Mucosa of descending colon (tissue), 3 donors: ENCODE measurements around the gene RPAP3. TPM values are rescaled to one million over a fixed set of nuclear protein-coding genes. Genes with fewer than 3 reads are reported as not detected.

Source experiments
- ATAC-seq: fragments of 200-7000 bp; cut with Tn5 transposase; one replicate; pipeline ENCODE4 v1.9.1; 2020; ENCODE audit warnings: mild to moderate bottlenecking, moderate library complexity
- DNase-seq, 3 donors: peaks; one replicate each; pipeline ENCODE4 v3.0.0-alpha.2; 2020
- H3K36me3 ChIP-seq: fragments of 200-600 bp; one replicate; pipeline ENCODE4 v1.8.0; 2021; ENCODE audit warnings: low read depth, mild to moderate bottlenecking
- H3K4me1 ChIP-seq: fragments of 200-600 bp; one replicate; pipeline ENCODE4 v1.8.0; 2021; ENCODE audit warnings: low read depth, mild to moderate bottlenecking
- H3K4me3 ChIP-seq: fragments of 200-600 bp; one replicate; pipeline ENCODE4 v1.8.0; 2021; ENCODE audit warnings: mild to moderate bottlenecking
- H3K9me3 ChIP-seq: fragments of 200-600 bp; one replicate; pipeline ENCODE4 v1.8.0; 2021; ENCODE audit warnings: mild to moderate bottlenecking
- CTCF ChIP-seq: fragments of 200-600 bp; IDR thresholded peaks from one replicate; pipeline ENCODE4 v1.8.0; 2022; ENCODE audit warnings: antibody characterized with exemption, mild to moderate bottlenecking
- intact Hi-C, 2 donors: fragments of 100-400 bp; cut with DNase I in 1 of 2; cut with micrococcal nuclease in 1 of 2; formaldehyde crosslinking; loops; one replicate each; pipeline versions ENCODE4 v1.11.0 to v1.11.1; 2022; cut with DNase I, micrococcal nuclease
- total RNA-seq, 3 donors: library from RNA; stranded (reverse); fragmentation: NEBNext Ultra II Directional in 2 of 3; extraction: Animal tissue kit (Norgen Biotek cat#: 25700) in 2 of 3; gene quantifications; one replicate each; pipeline versions ENCODE4 v1.2.1 to v1.2.4, GENCODE V29; 2021 to 2023
- donor health status: DM: no; HTN: no; CAD: no; lungs with moderate emphysema.
- donor health status: DM: no; HTN: no; CAD: no.
- donor health status: DM: no; HTN: yes; CAD: no.

The RPAP3 gene
- total RNA-seq, 3 donors from 2014 or later = 16.5 to 26.0 (median 20.0) TPM

DNA sequence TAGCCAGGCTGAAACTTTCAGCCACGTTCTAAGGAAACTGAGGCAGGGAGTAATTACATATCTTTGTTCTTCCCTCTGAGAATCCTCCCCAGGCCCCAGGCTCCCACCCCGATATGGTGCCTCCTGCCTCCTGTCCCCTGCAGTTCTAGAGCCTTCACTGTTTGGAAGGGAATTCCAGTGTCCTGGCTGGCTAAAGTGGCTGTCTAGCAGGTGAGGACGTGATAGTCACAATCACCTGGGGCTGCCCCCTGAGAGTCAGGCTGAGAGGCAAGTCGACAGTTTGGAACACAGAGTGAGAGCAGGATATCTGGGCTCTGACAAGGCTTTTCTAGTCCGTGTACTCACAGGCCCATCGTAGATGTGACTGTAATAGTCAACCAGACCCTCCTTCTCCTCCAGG lies 6.3 kb upstream of the RPAP3 start:
- intact Hi-C loops = loop anchor here (10.0 kb wide), 1 partner anchor 123 kb away; no protein-coding TSS in a partner anchor
- Histone ChIP-seq H3K9me3 (no peaks in the 10 kb centered on the region), H3K4me3 (no peak overlapping the region), H3K36me3 (no peaks in the 10 kb centered on the region), H3K4me1 (peaks cover 2% of the 10 kb centered on the region)
- ATAC-seq (no peak), DNase-seq (no peak)
- TF ChIP-seq CTCF = no peak

DNA sequence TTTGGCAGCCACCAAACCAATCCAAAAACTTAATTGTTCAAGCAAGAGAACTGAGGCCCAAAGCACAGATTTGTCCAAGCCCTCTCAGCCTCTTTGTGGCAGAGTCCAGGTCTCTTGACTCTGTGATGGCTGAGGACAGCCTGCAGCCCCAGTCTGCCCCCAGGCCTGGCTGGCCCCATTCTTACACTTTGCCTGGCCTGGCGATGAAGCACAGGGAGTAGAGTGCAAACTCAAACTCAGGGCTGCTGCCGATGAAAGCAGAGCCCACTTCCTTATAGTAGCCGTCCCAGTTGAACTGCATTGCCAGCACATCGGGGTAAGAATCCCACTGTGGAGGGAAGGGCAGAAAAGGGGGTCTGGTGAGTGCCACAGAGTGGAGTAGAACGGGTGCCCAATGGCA lies 5.6 kb upstream of the RPAP3 start:
- DNase-seq (no peak), ATAC-seq (no peak)
- Histone ChIP-seq H3K4me3 (no peak overlapping the region), H3K4me1 (no peaks in the 10 kb centered on the region), H3K36me3 (no peaks in the 10 kb centered on the region), H3K9me3 (no peaks in the 10 kb centered on the region)
- TF ChIP-seq CTCF = no peak
- intact Hi-C loops = loop anchor here (10.0 kb wide), 1 partner anchor 123 kb away; no protein-coding TSS in a partner anchor

DNA sequence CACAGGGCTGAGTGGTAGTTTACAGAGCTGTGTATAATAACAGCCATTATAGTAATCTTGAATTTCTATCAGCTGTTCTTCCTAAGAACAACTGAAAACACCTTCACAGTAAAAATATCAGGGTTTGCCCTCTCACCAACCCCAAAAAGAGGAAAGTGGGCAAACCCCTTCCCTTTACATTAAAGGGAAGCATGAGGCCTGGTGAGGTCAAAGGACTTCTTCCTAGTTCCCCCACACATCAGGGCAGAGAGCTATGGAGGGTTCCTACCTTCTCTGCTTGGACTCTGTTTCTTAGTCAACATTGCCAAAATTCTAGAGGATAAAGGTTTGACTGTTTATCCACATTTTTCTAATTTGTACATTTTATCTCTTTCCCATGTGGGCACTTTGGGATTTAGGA lies 4.4 kb upstream of the RPAP3 start:
- Histone ChIP-seq H3K4me3 (no peak overlapping the region), H3K4me1 (no peaks in the 10 kb centered on the region), H3K9me3 (no peaks in the 10 kb centered on the region), H3K36me3 (no peaks in the 10 kb centered on the region)
- intact Hi-C loops = loop anchor here (10.0 kb wide), 1 partner anchor 125 kb away; no protein-coding TSS in a partner anchor
- DNase-seq (no peak), ATAC-seq (no peak)
- no peak for TF ChIP-seq CTCF

DNA sequence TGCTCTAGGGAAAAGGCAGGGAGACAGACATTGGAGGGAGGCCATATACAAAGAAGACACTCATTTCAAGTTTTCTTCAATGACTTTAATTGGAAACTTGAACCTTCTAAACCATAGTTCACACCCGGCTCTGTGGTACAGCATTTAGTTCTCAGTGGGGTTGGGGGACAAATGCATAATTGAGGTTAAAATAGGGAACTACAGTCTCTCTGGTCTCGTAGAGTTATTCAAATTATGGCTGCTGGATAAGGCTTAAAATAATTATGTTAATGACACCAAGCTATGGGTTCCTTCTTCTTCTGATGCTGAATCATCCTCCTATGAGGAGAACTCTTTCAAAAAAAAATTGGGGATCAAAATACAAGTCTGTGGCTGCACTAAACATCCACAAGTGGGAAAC lies 3.8 kb upstream of the RPAP3 start:
- Histone ChIP-seq H3K4me3 (no peak overlapping the region), H3K9me3 (no peaks in the 10 kb centered on the region), H3K4me1 (no peaks in the 10 kb centered on the region), H3K36me3 (no peaks in the 10 kb centered on the region)
- ATAC-seq = no peak
- TF ChIP-seq CTCF = no peak
- intact Hi-C loops = loop anchor here (10.0 kb wide), 1 partner anchor 125 kb away; no protein-coding TSS in a partner anchor
- DNase-seq = no peak

- no peak for TF ChIP-seq CTCF
- Histone ChIP-seq H3K4me3 (no peak overlapping the region), H3K4me1 (no peaks in the 10 kb centered on the region)
Measured at GRCh38 chr12:47709237-47709636, 3.4 kb upstream of the RPAP3 start.

DNA sequence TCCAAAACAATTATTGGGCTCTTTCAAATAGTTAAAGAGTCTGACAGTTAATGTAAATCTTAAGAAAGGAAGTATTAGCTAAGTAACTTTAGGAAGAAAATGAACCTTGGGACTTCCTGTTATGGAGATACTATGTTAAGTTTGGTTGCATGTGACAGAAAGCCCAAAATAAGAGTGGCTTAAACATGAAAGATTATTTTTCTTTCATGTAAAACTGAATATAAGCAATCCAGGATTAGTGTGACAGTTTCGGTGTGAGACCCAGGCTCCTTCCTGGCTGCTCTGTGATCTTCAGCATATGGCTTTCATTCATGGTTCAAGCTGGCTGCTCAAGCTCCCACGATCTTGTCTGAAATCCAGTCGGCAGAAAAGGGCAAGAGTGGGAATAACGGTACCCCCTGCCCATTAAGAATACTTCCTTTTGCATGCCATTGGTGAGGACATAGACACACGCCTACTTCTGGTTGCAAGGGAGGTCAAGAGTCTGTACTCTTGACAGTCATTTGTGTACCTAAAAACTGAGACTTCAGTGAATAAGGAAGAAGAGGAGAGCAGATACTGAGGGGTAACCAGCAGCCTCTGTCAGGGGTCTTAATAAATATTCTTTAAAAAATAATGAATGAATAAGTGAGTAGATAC lies 2.2 kb upstream of the RPAP3 start:
- Histone ChIP-seq H3K36me3 (no peaks in the 10 kb centered on the region), H3K4me1 (no peaks in the 10 kb centered on the region), H3K4me3 (no peak overlapping the region), H3K9me3 (no peaks in the 10 kb centered on the region)
- ATAC-seq = no peak
- intact Hi-C loops = no loop called here
- no peak for TF ChIP-seq CTCF
- no peak for DNase-seq

More at GRCh38 chr12:47709237-47709636, 3.4 kb upstream of the RPAP3 start:
- intact Hi-C loops = no loop called here
- H3K9me3 ChIP-seq = no peaks in the 10 kb centered on the region
- DNase-seq (no peak), ATAC-seq (no peak)
- no peaks in the 10 kb centered on the region for H3K36me3 ChIP-seq
